GM19395 (cell line): Measurements from ENCODE around the gene ASPDH.

Source experiments
- ATAC-seq: cut with Tn5 transposase; IDR thresholded peaks from one replicate; pipeline ENCODE4 v1.9.1; 2021; ENCODE audit warnings: mild to moderate bottlenecking, moderate library complexity; ENCODE audit not compliant: unreplicated experiment

The ASPDH gene

DNA sequence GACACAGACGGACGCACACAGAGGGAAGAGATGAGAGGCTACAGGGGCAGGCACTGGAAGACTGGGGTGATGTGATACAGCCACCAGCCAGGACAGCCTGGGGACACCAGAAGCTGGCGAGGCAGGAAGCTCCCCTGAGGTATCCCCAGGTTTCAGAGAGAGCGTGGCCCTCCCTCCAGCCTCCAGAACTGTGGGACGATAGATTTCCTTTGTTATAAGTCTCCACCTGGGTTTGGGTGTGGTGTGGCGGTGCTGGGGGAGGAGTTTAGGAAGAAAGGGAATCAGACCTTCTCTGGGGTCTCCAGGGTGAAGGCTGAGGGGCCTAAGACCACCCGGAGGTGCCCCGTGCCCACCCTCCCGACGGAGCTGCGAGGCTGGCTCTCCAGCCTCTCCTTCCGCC is 2.7 kb upstream of the ASPDH start:
- no peak for ATAC-seq

DNA sequence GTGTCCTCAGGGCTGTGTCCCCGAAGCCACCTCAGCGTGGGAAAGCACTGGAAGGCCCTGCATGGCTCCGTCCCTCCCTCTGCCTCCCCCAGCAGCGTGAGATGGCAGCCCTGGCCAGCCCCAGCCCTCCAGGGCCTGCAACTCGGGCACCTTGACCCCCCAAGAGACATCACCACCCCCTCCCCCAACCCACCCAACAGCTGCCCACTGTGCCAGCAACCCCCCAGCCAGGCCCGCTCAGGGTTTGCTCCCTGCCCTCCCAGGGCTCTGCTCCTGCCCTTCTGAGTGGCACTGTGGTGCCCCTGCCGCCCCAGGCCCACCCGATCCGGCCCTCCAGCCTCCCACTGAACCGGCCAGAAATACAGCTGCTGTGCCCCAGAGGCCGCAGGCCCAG is 1.5 kb upstream of the ASPDH start:
- ATAC-seq, result no peak

DNA sequence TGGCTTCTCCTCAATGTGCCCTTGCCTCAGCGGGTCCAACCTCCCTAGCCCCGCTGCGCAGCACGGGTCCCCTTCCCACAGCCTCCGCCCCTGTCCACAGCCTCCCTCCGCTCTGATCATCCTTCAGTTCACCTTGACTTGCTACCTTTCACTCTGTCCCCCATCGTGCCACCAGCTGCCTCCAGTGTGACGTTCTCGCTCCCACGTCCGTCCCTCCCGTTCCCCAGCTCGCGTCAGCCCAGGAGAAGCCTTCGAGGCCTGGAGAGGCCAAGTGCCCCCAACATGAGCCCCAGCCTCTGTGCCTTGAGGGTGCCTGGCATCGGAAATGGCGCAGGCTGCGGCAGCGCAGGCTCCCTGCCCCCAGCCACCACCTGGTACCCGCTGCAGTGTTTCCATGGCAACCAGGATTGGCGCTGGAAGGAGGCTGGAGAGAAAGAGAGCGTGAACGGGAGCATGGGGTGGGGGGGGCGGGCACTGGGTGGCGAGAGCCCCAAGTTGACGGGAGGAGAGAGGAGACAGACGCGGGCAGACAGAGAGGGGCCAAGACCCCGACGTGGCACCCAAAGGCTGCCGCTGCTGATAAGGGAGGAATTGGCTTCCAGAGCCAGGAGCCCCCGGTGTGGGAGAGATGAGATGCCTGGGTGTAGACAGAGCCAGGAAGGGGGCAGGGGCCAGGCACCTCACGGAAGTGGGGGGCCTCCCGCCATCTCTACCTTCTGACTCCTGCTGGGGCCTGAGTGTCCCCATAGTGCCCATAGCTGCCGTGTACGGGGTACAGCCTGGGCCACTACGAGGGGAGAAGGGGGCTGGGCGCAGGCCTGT is 844 bp upstream of the ASPDH start:
- no peak for ATAC-seq

DNA sequence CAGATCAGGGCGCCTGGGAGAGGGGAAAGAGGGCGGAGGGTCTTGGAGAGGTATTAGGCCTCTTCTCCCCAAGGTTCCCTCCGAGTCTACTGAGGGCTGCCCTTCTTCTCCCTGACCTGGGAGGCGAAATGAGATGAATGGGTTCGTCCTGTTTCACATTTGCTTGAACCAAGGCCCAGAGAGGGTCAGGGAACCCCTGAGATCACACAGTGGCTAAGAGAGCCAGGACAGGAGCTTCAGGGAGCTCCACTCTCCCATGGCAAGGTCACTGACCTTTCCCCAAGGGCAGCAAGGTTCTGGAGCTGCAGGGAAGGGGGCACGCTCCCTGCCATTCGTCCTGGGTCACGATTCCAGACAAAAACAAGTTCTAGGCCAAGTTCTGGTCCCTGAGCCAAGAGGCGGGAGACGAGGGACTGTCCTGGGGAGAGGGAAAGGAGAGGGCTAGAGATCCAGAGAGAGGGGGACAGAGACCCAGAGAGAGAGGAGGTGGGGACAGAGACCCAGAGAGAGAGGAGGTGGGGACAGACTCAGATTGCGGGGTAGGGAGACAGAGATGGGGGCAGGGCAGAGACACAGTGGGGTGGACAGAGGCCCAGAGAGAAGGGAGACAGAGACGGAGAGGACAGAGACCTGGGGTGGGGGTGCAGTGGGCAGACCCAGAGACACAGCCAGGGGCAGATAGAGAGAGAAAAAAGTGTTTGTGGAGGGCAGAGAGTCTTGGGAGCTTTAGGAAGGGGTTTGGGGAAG is 541 bp downstream of the ASPDH start:
- no peak for ATAC-seq

DNA sequence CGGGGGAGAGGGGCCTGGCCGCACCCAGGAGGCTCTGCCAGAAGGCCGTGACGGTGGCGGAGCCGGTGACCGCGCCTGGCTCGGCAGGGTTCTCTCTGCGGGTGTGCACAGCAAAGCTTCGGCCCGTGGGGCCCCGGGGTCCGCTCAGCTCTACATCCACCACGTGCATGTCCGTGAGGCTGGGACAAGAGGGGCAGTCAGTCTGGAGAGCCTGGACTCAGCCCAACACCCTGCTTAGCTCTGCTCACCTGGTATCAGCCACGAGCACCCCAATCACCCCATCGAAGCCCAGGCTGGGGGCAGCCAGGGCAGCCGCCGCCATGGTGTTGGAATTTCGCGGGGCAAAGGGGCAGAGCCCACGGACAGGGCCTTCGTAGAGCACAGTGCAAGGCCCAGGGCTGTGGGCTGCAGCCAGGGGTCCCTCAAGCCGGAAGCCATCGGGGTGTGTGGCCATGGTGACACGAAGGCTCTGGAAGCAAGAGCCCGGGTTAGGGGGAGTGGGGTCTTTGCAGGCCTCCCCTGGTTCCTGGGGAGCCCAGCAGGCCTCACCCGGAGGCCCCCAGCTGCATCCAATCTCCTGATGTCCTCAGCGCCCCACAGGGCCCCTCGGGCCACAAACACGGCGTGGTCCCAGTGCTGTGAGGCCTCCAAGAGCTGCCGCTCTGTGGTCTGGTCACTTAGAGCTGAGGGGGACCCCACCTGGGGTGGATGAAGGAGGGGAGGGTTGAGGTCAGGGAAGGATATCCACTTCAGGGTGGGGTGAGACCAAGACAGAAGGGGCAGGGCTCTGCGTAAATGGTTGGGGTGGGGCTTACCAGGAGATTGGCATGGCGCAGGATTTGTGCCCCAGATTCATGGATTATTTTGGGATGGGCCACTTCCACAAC is 1.4 kb downstream of the ASPDH start:
- ATAC-seq, result no peak

DNA sequence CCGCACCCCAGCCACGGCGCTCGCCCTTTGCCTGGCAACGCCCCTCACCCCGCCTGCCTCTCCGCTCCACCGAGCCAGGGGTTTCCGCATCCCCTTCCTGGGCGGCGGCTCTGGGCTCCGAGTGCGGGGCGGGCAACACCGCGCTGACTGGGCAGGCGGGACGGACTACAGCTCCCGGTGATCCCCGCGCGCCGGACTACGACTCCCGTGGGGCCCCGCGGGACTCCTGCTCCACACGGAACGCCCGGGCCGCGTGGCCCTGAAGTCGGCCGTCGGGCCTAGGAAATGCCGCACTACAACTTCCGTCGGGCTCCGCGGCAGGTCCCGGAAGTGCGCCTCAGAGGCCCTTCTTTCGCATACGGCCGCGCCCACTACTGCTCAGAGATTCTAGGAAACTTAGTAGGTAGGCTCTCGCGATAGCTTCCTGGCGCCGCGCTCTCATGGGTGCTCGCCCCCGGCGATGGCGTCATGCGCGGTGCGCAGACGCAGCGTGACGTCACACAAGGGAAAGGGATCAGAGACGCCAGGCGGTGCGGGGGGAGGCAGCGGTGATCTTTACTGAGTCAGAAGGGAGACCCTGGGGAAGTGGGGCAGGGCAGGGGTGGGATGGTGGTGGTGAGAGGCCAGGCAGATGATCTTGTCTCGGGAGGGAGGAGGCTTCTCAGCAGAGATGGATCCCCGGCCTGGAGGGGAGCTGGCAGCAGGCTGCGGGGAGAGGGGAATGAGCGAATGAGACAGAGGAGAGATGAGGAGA is 2.5 kb downstream of the ASPDH start, which contains the start of gene JOSD2:
Gene JOSD2 (minus strand): TSS at position 123 of the 754 bp plus-strand sequence. CDS start 760 bp downstream, outside the sequence.
- ATAC-seq, result peak; percentile 87

DNA sequence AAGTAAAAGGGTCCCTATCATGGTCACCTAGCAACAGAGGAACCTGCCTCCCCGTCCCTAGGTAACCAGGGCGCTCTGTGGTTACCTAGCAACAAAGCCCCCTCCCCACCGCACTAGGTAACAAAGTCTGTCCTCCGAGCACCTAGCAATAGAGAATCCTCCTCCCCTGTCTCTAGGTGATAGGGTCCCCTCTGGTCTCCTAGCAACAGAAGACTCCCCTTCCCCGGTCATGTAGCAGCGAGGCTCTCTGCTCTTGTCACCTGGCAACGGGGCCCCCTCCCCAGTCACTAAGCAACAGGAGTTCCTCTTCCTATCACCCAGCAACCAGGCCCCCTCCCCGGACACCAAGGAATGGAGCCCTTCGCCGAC is 3.0 kb downstream of the ASPDH start:
- ATAC-seq, result no peak

DNA sequence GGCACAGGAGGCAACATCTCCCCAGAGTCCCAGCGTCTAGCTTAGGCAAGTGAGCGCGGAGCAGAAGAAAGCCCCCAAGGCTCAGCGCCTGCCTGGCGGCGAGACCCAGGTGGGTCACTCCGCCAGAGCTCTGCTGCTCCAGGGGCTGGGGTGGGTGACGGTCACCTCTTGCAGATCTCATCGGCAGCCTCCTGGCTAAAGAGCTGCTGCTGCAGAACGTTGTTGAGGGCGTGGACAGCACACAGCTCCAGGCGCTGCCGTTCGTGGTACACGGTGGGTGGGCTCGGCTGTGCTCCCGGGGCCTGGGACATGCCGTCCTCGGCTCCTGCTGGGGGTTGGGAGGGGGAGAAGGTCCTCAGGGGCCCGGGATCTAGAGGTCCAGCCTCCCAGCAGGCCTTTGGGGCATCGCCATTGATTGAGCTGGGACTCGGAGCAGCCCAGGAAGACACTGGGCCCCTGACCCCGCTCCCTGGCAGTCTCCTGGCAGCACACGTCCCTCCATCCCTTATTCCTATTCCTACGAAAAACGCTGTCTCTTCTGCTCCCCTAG is 3.5 kb downstream of the ASPDH start:
- ATAC-seq, result no peak

DNA sequence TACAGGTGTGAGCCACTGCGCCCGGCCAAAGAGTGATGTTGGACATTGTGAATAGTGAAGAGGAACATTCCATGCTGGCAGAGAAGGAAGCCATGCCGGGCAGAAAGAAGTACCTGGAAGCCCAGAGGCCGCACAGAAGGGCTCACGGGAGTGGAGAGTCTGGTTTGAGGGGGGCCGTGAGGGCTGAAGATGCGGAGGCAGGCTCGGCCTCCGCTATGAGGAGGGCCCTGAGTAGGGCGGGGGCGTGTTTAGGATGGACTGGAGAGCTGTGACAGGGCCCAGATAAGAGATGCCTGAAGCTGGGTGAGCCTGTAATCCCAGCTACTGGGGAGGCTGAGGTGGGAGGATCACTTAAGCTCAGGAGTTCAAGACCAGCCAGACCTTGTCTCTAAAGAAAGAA is 4.3 kb downstream of the ASPDH start:
- ATAC-seq, result no peak

DNA sequence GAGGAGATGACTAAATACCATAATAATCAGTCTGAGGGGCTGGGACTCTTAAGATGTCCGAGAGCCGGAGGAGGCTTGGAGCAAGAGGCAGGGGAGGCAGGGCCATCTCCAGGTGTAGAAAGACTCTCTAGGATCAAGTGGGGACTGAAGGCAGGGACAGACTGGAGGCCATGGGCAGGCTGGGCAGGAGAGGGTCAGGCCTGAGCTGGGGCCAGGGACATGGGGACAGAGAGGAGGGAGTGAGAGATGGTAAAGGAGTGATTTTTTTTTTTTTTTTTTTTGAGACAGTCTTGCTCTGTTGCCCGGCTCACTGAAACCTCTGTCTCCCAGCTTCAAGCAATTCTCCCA is 4.9 kb downstream of the ASPDH start:
- ATAC-seq, result no peak

DNA sequence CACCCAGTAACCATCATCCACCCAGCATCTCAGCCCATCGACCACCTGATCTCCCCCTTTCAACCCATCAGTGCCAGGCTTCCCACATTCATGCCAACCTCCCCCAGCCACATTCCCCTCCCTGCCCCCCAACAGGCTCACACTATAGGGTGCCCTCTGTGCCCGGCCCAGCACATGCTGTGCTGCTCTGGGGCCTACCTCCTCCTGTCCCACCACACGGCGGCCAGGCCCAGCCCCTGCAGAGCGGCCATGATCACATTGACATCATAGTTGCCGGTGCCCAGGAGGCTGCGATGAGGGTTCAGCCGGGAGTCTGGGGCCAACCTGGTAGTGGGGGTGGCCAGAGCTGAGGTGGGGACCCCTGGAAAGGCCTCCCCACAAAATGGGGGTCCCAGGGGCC is 6.3 kb downstream of the ASPDH start:
- no peak for ATAC-seq

DNA sequence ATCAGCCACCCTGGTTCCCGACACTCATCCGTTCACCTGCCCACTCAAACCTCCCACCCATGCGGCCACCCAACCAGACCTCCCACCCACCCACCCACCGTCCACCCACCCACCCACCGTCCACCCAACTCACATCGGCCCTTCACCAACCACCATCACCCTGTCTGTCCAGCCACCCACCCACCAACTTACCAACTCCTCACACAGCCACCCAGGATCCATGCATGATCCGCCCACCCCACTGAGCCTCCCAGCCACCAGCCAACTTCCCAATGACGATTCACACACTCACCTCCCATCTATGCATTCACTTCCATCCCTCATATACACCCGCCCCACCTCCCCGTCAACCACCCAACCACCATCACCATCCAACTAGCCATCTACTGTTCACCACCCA is 7.0 kb downstream of the ASPDH start:
- ATAC-seq, result no peak

DNA sequence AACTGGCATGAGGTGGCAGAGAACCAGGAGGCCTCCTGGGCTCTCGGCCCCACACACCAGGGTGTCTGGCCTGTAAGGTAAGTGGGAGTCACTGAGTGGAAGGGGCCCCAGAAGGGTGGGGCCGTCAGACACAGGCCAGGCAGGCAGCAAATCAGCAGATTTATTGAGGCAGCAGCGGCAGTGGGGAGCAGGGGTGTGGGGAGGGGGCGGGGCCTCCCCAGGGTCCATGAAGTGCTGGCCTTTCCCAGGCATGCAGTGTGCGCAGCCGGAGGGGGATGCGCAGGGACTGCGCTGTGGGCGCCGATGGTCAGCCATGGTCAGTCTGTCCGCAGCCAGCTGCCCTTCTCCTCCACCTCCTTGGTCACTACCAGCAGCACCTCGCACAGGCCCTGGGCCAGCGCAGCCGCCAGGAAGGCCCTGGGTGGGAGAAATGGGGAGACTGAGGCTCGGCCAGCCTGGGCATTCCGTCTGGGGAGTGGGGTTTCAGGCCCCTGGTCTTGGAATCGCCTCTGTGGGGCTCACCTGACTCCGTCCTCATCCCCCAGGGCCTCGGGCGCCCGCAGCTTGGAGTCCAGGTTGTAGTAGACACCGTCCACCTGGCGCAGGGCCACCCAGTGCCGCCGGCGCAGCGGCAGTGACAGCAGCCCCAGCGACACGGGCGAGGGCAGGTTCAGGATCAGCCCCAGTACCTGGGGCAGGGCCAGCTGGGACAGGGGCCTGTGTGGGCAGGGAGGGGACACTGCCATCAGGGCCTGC is 7.7 kb downstream of the ASPDH start:
- no peak for ATAC-seq

DNA sequence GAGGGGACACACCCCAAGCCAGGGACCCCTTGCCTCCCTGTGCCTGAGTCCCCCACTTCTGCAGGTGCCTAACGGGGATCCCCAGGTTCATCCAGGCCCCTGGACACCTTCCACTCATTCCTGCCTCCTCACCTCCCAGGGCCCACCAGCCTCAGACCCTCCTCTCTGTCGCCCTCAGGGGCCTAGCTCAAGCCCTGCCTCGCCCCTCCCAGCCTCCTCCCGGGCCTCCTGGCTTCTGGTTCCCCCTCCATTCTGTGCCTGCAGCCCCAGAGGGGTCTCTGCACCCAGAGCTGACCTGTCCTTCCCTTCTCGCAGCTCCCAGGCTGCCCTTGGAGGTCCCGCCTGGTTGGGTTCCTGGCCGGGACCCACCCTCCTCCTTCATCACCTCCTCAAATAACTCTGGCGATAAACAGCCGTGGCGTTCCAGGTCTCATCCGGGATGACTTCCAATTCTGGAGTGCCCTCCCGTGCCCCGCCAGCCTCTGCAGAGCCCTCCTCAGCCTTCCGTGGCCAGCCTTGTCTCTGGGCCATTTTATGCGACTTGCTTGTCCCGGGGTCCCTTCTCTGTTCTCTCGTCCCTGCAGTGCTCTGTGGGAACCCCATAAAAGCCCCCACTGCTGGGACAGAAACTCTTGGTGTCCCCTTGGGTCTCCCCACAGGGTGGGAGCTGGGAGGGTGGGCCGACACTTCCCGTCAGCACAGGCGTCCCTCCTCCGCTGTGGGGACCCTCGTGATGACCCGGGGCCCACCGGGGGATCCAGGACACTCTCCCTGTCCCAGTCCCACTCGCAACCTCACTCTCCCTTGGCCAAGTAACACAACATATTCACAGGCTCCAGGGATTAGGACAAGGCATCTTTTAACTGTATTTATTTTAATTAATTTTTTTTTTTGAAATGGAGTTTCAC is 11.9 kb downstream of the ASPDH start:
- no peak for ATAC-seq

DNA sequence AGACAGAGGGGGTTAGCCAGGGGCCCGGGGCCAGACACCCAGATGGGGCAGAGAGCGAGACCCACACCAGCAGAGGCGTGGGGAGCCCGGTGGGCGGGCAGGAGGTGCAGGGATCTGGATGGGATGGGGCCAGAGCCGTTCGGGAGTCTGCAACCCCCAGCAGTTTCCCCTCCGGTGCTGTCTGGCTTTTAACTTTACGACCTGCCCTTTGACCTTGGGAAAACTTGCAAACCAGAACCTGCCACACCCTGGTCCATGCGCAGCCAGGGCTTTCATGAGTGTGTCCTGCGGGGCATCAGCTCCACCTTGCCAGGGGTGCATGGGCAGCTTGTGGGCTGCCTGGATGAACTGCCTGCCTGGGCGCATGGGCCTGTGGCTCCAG is 12.5 kb downstream of the ASPDH start:
- no peak for ATAC-seq

DNA sequence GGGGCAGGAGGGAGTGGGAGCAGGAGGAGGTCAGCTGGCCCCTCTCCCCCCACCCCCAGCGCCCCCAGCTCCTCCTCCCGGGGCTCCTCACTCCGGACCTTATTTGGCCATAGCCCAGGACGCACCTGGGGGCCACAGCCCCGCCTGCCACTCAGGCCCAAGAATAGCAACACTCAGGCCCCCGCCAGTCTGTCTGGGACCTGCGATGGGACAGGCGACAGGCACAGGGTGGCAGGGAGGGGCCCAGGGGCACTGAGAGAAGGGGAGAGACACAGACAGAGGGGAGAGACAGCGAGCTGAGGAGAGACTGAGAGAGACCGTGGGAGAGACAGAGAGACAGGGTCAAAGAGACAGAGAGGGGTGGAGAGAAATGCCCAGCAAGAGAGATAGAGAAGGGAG is 13.0 kb downstream of the ASPDH start:
- ATAC-seq, result no peak

DNA sequence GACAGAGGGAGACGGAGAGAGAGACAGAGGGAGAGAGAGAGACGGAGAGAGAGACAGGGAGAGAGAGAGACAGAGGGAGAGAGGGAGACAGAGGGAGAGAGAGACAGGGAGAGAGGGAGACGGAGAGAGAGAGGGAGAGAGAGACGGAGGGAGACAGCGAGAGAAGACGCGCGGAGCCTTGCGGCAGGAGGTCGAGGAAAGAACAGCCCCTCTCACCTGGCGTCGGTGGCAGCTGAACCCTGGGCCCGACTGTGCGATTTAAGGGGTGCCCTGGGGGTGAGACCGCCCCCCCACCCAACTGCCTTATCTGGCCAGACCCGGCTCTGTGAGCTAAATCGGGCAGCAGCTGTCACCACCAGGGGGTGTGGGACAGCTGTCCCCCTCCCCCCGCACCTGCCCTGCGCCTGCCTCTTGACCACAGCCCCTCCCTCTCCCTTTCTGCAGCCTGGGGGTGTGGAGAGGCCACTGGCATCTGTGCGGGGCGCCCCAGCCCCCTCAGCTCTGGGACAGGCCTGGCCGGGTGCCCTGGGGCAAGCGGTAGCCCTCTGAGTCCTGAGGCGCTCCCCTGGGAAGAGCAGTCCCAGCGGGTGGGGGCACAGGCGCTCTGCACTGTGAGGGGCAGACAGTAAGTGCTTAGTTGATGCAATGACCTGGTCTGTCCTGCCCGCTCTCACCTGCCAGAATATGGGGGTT is 13.5 kb downstream of the ASPDH start:
- ATAC-seq, result no peak
